GM19240 (cell line): ENCODE results near the gene NOS2.

Experiments used
- DNase-seq: peaks from one replicate; pipeline ENCODE4 v3.0.0; 2011; ENCODE audit warnings: low spot score; ENCODE audit not compliant: insufficient read length

Gene NOS2

GRCh38 chr17:27721797-27722196, 78.5 kb downstream of the NOS2 start:
- DNase-seq = no peak
